ENCODE measurements around the gene TBX5. TPM values are rescaled to one million over a fixed set of nuclear protein-coding genes. Genes with fewer than 3 reads are reported as not detected.

Gene TBX5
- not detected for total RNA-seq
- long read RNA-seq, donor 1, result 0 reads
- long read RNA-seq, donor 2, result 0 reads

- ATAC-seq (no peak), DNase-seq (no peak)
- intact Hi-C loops (cut with DNase I, micrococcal nuclease), result no loop called here
- Histone ChIP-seq H3K36me3 (ENCODE audit: low read depth) (no peaks in the 10 kb centered on the region), H3K4me1 (ENCODE audit: low read depth) (no peaks in the 10 kb centered on the region), H3K4me3 (no peak within 1 kb of the TSS), H3K9me3 (no peaks in the 10 kb centered on the region)
- no peak for TF ChIP-seq CTCF (IDR thresholded peaks at IDR 0.05)
Measured at GRCh38 chr12:114405519-114406271, at the start of gene TBX5. TBX5 (minus strand) TSS chr12:114406144; CDS start chr12:114403898, 2,246 bp downstream.

GRCh38 chr12:114451657-114452056 is 45.7 kb upstream of the TBX5 start:
- Histone ChIP-seq H3K4me1 (ENCODE audit: low read depth) (no peaks in the 10 kb centered on the region), H3K36me3 (ENCODE audit: low read depth) (no peaks in the 10 kb centered on the region), H3K9me3 (no peaks in the 10 kb centered on the region), H3K4me3 (no peak overlapping the region)
- TF ChIP-seq CTCF (IDR thresholded peaks at IDR 0.05), result no peak
- ATAC-seq (no peak), DNase-seq (no peak)
- intact Hi-C loops (cut with DNase I, micrococcal nuclease), result no loop called here

GRCh38 chr12:114450515-114451300 is 44.8 kb upstream of the TBX5 start:
- no peaks in the 10 kb centered on the region for H3K4me1 ChIP-seq (ENCODE audit: low read depth)
- no peaks in the 10 kb centered on the region for H3K36me3 ChIP-seq (ENCODE audit: low read depth)
- DNase-seq, result no peak
- no peak for TF ChIP-seq CTCF (IDR thresholded peaks at IDR 0.05)
- no peaks in the 10 kb centered on the region for H3K9me3 ChIP-seq
- H3K4me3 ChIP-seq, result no peak overlapping the region
- ATAC-seq, result no peak
- intact Hi-C loops (cut with DNase I, micrococcal nuclease), result no loop called here

- intact Hi-C loops (cut with DNase I, micrococcal nuclease), result no loop called here
- no peaks in the 10 kb centered on the region for H3K4me1 ChIP-seq (ENCODE audit: low read depth)
- no peaks in the 10 kb centered on the region for H3K9me3 ChIP-seq
- ATAC-seq (no peak), DNase-seq (no peak)
- no peak for TF ChIP-seq CTCF (IDR thresholded peaks at IDR 0.05)
- no peaks in the 10 kb centered on the region for H3K36me3 ChIP-seq (ENCODE audit: low read depth)
- H3K4me3 ChIP-seq, result no peak overlapping the region
Measured at GRCh38 chr12:114450019-114450418, 44.1 kb upstream of the TBX5 start.

DNA sequence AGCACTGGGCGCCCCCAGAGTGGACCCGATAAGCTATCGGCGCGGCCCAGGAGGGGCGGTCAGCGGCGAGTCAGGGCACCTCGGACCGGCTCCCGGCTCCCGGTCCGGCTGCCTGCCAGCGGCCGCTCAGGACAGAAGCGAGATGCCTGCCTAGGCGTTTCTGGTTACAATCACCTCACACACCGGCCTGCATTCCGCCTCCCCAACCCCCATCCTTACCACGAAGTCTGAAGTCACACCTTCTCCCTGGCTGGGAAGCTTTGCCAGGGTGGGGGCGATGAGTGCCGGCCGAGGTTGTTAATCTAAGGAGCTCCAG is 42.6 kb upstream of the TBX5 start:
- TF ChIP-seq CTCF (IDR thresholded peaks at IDR 0.05), result no peak
- ATAC-seq, result no peak
- DNase-seq, result no peak
- intact Hi-C loops (cut with DNase I, micrococcal nuclease), result no loop called here
- Histone ChIP-seq H3K4me3 (no peak overlapping the region), H3K9me3 (no peaks in the 10 kb centered on the region), H3K36me3 (ENCODE audit: low read depth) (no peaks in the 10 kb centered on the region), H3K4me1 (ENCODE audit: low read depth) (no peaks in the 10 kb centered on the region)

Measured in mucosa of descending colon (tissue), 3 donors.